H1 (cell line): Measurements from ENCODE around the gene HBS1L. TPM values are rescaled to one million over a fixed set of nuclear protein-coding genes. Genes with fewer than 3 reads are reported as not detected.

Experiments used
- CTCF ChIA-PET: fragments of 300-600 bp; sonication (Branson Sonifier 250); formaldehyde crosslinking; loops from one replicate; lab custom pipeline; 2021; ENCODE audit not compliant: partially characterized antibody; lab: Charles Lee
- POLR2A ChIA-PET: fragments of 300-600 bp; sonication (Branson Sonifier 250); formaldehyde crosslinking; loops from one replicate; lab custom pipeline; 2021; ENCODE audit warnings: inconsistent platforms; ENCODE audit not compliant: partially characterized antibody; lab: Charles Lee
- DNase-seq, 2 experiments: peaks; one replicate each; pipeline versions ENCODE4 v3.0.0 to v3.0.0-alpha.2; 2010 to 2022; ENCODE audit warnings: low spot score in 2 of 2, low read depth in 1 of 2, mixed read lengths in 1 of 2
- FAIRE-seq: peaks from 2 replicates; lab custom pipeline; 2011; peaks lifted over from hg19 to GRCh38; lab: Jason Lieb, UNC
- H2AFZ ChIP-seq: 2 replicates; pipeline ENCODE4 v1.8.1; 2012; ENCODE audit warnings: low read length, inconsistent platforms
- H2AK5ac ChIP-seq: 2 replicates; pipeline ENCODE4 v1.6.1; 2013; ENCODE audit warnings: low read depth, low read length
- H2BK120ac ChIP-seq: replicated peaks from 2 replicates; pipeline ENCODE3; 2013; ENCODE audit warnings: low read depth, low read length, inconsistent platforms
- H2BK12ac ChIP-seq: 2 replicates; pipeline ENCODE4 v1.6.1; 2013; ENCODE audit warnings: low read depth, low read length
- H2BK15ac ChIP-seq: 2 replicates; pipeline ENCODE4 v1.6.1; 2013; ENCODE audit warnings: low read length
- H2BK20ac ChIP-seq: 2 replicates; pipeline ENCODE4 v1.6.1; 2013; ENCODE audit warnings: low read length
- H2BK5ac ChIP-seq: 2 replicates; pipeline ENCODE4 v1.6.1; 2013; ENCODE audit warnings: low read depth, low read length
- H3K14ac ChIP-seq: 2 replicates; pipeline ENCODE4 v1.6.1; 2013; ENCODE audit warnings: inconsistent platforms; ENCODE audit not compliant: insufficient read length
- H3K18ac ChIP-seq: 2 replicates; pipeline ENCODE4 v1.6.1; 2013; ENCODE audit warnings: low read length; ENCODE audit errors: extremely low read depth
- H3K23ac ChIP-seq: 2 replicates; pipeline ENCODE4 v1.6.1; 2013; ENCODE audit warnings: inconsistent platforms; ENCODE audit not compliant: insufficient read length
- H3K23me2 ChIP-seq: 2 replicates; pipeline ENCODE4 v1.6.1; 2013; ENCODE audit warnings: low read depth, low read length
- H3K27ac ChIP-seq: 2 replicates; pipeline ENCODE4 v1.6.1; 2011; ENCODE audit warnings: low read depth, low read length, inconsistent platforms
- H3K27me3 ChIP-seq, 4 experiments: replicated peaks in 1 of 4; 1 replicate in 1 of 4; 2 replicates in 3 of 4; pipeline versions ENCODE4 v1.6.1 to v1.8.1; 2011 to 2013; ENCODE audit warnings: low read length in 3 of 4, mild to moderate bottlenecking in 3 of 4, inconsistent platforms in 2 of 4, mixed read lengths in 2 of 4, moderate library complexity in 1 of 4; ENCODE audit not compliant: control insufficient read depth in 3 of 4, insufficient read depth in 3 of 4; ENCODE audit errors: extremely low read depth in 1 of 4
- H3K36me3 ChIP-seq, 4 experiments: 2 replicates each; pipeline versions ENCODE4 v1.6.1 to v1.8.1; 2011 to 2013; ENCODE audit warnings: mild to moderate bottlenecking in 4 of 4, low read length in 3 of 4, moderate library complexity in 2 of 4, control low read depth in 1 of 4, inconsistent platforms in 1 of 4; ENCODE audit not compliant: insufficient read depth in 4 of 4, control insufficient read depth in 2 of 4
- H3K4ac ChIP-seq: replicated peaks from 2 replicates; pipeline ENCODE3; 2013; ENCODE audit warnings: low read length, low read depth, mixed read lengths, inconsistent platforms; ENCODE audit not compliant: insufficient read length
- H3K4me1 ChIP-seq, 4 experiments: replicated peaks in 1 of 4; 1 replicate in 1 of 4; 2 replicates in 3 of 4; pipeline versions ENCODE4 v1.6.1 to v1.8.1; 2011 to 2013; ENCODE audit warnings: low read length in 3 of 4, inconsistent platforms in 2 of 4, mixed read lengths in 1 of 4; ENCODE audit not compliant: insufficient read depth in 4 of 4, control insufficient read depth in 3 of 4
- H3K4me2 ChIP-seq, 2 experiments: 2 replicates each; pipeline versions ENCODE4 v1.6.1 to v1.8.1; 2011 to 2013; ENCODE audit warnings: low read depth in 2 of 2, low read length in 2 of 2, control low read depth in 1 of 2, inconsistent platforms in 1 of 2, mild to moderate bottlenecking in 1 of 2; ENCODE audit not compliant: insufficient read depth in 1 of 2
- H3K4me3 ChIP-seq, 4 experiments: fragments of 200-600, 300-600 bp in 1 of 4; sonication (generic), shearing (Covaris generic), sonication (Bioruptor Twin) in 1 of 4; 2 replicates each; pipeline versions ENCODE4 v1.5.1 to v1.8.1; 2011 to 2016; ENCODE audit warnings: low read length in 4 of 4, low read depth in 3 of 4, control low read depth in 2 of 4, inconsistent platforms in 2 of 4, mild to moderate bottlenecking in 2 of 4, mixed read lengths in 1 of 4, moderate library complexity in 1 of 4; ENCODE audit not compliant: insufficient read depth in 2 of 4; ENCODE audit errors: extremely low read depth in 1 of 4
- H3K56ac ChIP-seq: replicated peaks from 2 replicates; pipeline ENCODE3; 2013; ENCODE audit warnings: low read depth, mild to moderate bottlenecking, mixed read lengths, low read length, inconsistent platforms; ENCODE audit not compliant: insufficient read length
- H3K79me1 ChIP-seq: 2 replicates; pipeline ENCODE4 v1.6.1; 2013; ENCODE audit warnings: low read depth, low read length, control low read depth
- H3K79me2 ChIP-seq, 2 experiments: 2 replicates each; pipeline versions ENCODE4 v1.6.1 to v1.8.1; 2012 to 2013; ENCODE audit warnings: low read length in 2 of 2, mild to moderate bottlenecking in 2 of 2, inconsistent platforms in 1 of 2; ENCODE audit not compliant: insufficient read depth in 2 of 2, control insufficient read depth in 1 of 2
- H3K9ac ChIP-seq, 4 experiments: replicated peaks in 1 of 4; 1 replicate in 1 of 4; 2 replicates in 3 of 4; pipeline versions ENCODE4 v1.6.1 to v1.8.1; 2011 to 2013; ENCODE audit warnings: low read depth in 3 of 4, low read length in 3 of 4, control low read depth in 2 of 4, mild to moderate bottlenecking in 2 of 4, moderate library complexity in 2 of 4, inconsistent platforms in 1 of 4; ENCODE audit errors: extremely low read depth in 1 of 4
- H3K9me3 ChIP-seq, 2 experiments: 2 replicates each; pipeline versions ENCODE4 v1.6.1 to v1.8.1; 2012 to 2013; ENCODE audit warnings: mild to moderate bottlenecking in 2 of 2, moderate library complexity in 2 of 2, control low read depth in 1 of 2, inconsistent platforms in 1 of 2, low read depth in 1 of 2, low read length in 1 of 2, mixed read lengths in 1 of 2; ENCODE audit not compliant: insufficient read depth in 2 of 2
- H4K20me1 ChIP-seq, 2 experiments: replicated peaks in 1 of 2; 2 replicates each; pipeline versions ENCODE3 to v1.8.1; 2011 to 2013; ENCODE audit warnings: inconsistent platforms in 2 of 2, low read length in 2 of 2, mild to moderate bottlenecking in 1 of 2; ENCODE audit not compliant: insufficient read depth in 2 of 2, control insufficient read depth in 1 of 2
- H4K5ac ChIP-seq: 2 replicates; pipeline ENCODE4 v1.6.1; 2013; ENCODE audit warnings: low read length, low read depth, mixed read lengths, inconsistent platforms; ENCODE audit not compliant: insufficient read length
- H4K8ac ChIP-seq: 2 replicates; pipeline ENCODE4 v1.8.0; 2013; ENCODE audit warnings: mild to moderate bottlenecking, moderate library complexity, low read length, inconsistent platforms; ENCODE audit not compliant: insufficient read depth; ENCODE audit errors: extremely low read depth
- H4K91ac ChIP-seq: replicated peaks from 2 replicates; pipeline ENCODE3; 2013; ENCODE audit warnings: low read length, mixed read lengths, inconsistent platforms; ENCODE audit not compliant: insufficient read length
- ATF2 ChIP-seq: IDR thresholded peaks from 2 replicates; pipeline ENCODE4 v1.6.1; 2012; ENCODE audit warnings: low read length, inconsistent platforms
- FOSL1 ChIP-seq: IDR thresholded peaks from 2 replicates; pipeline ENCODE4 v1.6.1; 2011; ENCODE audit warnings: mild to moderate bottlenecking, low read depth, low read length, moderate library complexity; ENCODE audit not compliant: insufficient read depth
- SRF ChIP-seq: IDR thresholded peaks from 2 replicates; pipeline ENCODE4 v1.6.1; 2011; ENCODE audit warnings: mild to moderate bottlenecking, low read depth, low read length, moderate library complexity
- TBP ChIP-seq: IDR thresholded peaks from 2 replicates; pipeline ENCODE4 v1.6.1; 2011; ENCODE audit warnings: low read depth, low read length, improper control_type of control experiment
- TCF12 ChIP-seq: IDR thresholded peaks from 2 replicates; pipeline ENCODE4 v1.6.1; 2011; ENCODE audit warnings: low read depth, mild to moderate bottlenecking, low read length
- WGBS, 2 experiments: shearing (Covaris generic) in 1 of 2; methylation state at CpG; one replicate each; pipeline versions ENCODE4 v1.1.6 to v1.1.7; 2013 to 2015; ENCODE audit warnings: low lambda C conversion rate in 2 of 2, mixed read lengths in 2 of 2, inconsistent platforms in 1 of 2, low coverage in 1 of 2, missing lambda C conversion rate in 1 of 2; ENCODE audit not compliant: insufficient replicate concordance in 2 of 2, insufficient coverage in 1 of 2, insufficient read length in 1 of 2; ENCODE audit errors: extremely low coverage in 1 of 2, missing lambda C conversion rate in 1 of 2; 5-methylcytosine and 5-hydroxymethylcytosine counted together
- polyA plus RNA-seq, 7 experiments: library from polyadenylated mRNA; depleted of rRNA in 3 of 7; stranded (reverse) in 5 of 7; unstranded in 2 of 7; fragments of >200 nt in 5 of 7; fragments of 200-250 nt in 2 of 7; gene quantifications; 1 replicate in 5 of 7; 2 replicates in 1 of 7; 4 replicates in 1 of 7; pipeline versions ENCODE4 v1.2.1 to v1.2.3, GENCODE V29; 2011 to 2013; ENCODE audit warnings: missing spikeins in 2 of 7, mixed read lengths in 2 of 7
- total RNA-seq: library from RNA; stranded (reverse); fragmentation: NEBNext Ultra II Directional; extraction: Animal tissue kit (Norgen Biotek cat#: 25700); gene quantifications from 2 replicates; pipeline ENCODE4 v1.2.1, GENCODE V29; 2021

Gene HBS1L
- total and polyA plus RNA-seq, 2 of the 8 experiments (the other 6 are each of a cell fraction or from before 2014, with no cell fraction given): 28.1 to 97.1 TPM

GRCh38 chr6:135097172-135097571 lies 42.5 kb upstream of the HBS1L start:
- Histone ChIP-seq H4K8ac (no peak overlapping the region), H3K27ac (no peak overlapping the region), H3K18ac (no peak overlapping the region), H3K79me2 (no peaks in the 10 kb centered on the region), H3K4me1 (no peaks in the 10 kb centered on the region), H2BK120ac (no peak overlapping the region), H3K14ac (no peak overlapping the region)
- TF ChIP-seq SRF: no peak
- no peak for TF ChIP-seq TBP
- no peak for TF ChIP-seq FOSL1
- TF ChIP-seq TCF12: no peak
- no peak for TF ChIP-seq ATF2
- TF ChIP-seq, all 59 proteins: peak for 0
- DNase-seq: no peak
- Histone ChIP-seq H3K79me1 (no peaks in the 10 kb centered on the region), H2BK12ac (no peak overlapping the region), H3K27me3 (no peaks in the 10 kb centered on the region), H3K56ac (no peak overlapping the region), H4K20me1 (no peaks in the 10 kb centered on the region), H3K9me3 (no peaks in the 10 kb centered on the region), H3K4ac (no peak overlapping the region), H4K5ac (no peak overlapping the region), H3K9ac (no peak overlapping the region), H3K23ac (no peak overlapping the region), H3K23me2 (peaks cover 1% of the 10 kb centered on the region; the same call in 1 of the 2 replicates), H3K4me2 (no peak overlapping the region), H2BK20ac (no peak overlapping the region), H2AK5ac (no peak overlapping the region), H3K4me3 (no peak overlapping the region), H2BK5ac (no peak overlapping the region), H3K36me3 (no peaks in the 10 kb centered on the region), H4K91ac (no peak overlapping the region), H2AFZ (no peak overlapping the region), H2BK15ac (no peak overlapping the region)
- ChIA-PET POLR2A (no interaction called here), CTCF (interaction anchor here (1.0 kb wide), 1 partner anchor 32 kb away, joined by 3 read pairs; no protein-coding TSS in a partner anchor)
- FAIRE-seq: no peak
- WGBS, 2 experiments: 91% methylated on average over 5 of the region's 5 CpGs; no CpG with 5 or more reads in 1 of the 2 experiments
